GM21390 (cell line): ENCODE measurements around the gene PITPNC1.
"Not testable (repeated sequence)": the region's sequence is repeated elsewhere in the genome, so short reads cannot be mapped to it uniquely, and the experiment has no call there.

ENCODE experiments used
- ATAC-seq: cut with Tn5 transposase; IDR thresholded peaks from one replicate; pipeline ENCODE4 v1.9.1; 2021; ENCODE audit not compliant: unreplicated experiment

The PITPNC1 gene

DNA sequence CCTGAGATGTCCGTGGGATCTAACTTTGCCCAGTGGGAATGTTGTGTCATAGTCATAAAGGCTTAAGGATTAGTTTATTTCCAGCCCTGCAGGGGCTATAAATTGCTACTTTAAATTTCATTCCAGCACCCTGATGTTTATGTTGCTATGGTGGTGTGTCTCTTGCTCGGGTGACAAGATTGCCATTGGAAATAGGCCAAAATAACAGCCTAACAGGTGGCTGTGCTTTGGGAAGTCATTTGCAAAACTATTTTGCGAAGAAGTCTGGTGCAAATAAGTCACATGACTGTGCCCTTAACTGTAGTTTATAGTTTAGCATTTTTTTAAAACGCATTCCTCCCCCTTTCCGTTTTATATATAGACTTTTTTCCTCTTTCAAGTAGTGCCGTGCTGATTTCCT, 23.1 kb downstream of the PITPNC1 start:
- no peak for ATAC-seq

DNA sequence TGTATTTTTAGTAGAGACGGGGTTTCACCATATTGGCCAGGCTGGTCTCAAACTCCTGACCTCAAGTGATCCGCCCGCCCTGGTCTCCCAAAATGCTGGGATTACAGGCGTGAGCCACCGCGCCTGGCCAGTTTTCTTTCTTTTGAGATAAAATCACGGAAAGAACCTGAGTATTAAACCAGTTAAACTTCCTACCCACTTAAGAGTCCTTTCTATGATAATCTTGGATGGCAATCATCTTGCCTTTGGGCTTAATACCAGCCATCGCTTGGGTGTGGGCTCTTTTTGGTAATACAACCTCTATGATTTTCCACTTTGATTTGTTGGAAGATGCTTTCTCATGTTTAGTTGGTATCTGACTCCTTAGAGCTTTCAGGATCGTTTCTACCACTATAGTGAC, 24.0 kb downstream of the PITPNC1 start:
- no peak for ATAC-seq

DNA sequence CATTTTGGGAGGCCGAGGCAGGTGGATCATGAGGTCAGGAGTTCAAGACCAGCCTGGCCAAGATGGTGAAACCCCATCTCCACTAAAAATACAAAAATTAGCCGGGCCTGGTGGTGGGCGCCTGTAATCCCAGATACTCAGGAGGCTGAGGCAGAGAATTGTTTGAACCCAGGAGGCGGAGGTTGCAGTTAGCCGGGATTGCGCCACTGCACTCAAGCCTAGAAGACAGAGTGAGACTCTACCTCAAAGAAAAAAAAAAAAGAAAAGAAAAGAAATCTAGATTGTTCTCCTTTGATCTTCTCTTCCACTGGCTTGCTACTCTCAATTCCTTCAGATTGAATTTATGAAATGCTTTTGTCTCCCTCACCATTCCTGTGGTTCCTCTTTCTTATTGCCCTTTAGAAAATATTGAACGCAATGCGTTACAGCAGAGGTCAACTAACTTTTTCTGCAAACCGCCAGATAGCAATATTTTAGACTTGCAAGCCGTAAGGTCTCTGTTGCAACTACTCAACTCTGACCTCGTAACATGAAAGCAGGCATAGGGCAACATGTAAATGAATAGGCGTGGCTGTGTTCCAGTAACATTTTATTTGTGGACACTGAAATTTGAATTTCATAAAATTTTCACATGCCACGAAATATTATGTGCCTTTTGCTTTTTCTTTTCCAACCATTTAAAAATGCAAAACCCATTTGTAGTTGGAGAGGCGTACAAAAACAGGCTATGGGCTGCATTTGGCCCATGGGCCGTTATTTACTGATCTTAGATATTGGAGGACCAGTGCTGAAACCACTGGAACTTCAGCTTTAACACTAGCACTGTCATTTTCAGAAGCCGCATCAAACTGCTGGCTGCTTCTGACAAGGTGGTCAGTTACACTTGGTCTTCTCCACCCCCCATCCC, 24.8 kb downstream of the PITPNC1 start:
- no peak for ATAC-seq

DNA sequence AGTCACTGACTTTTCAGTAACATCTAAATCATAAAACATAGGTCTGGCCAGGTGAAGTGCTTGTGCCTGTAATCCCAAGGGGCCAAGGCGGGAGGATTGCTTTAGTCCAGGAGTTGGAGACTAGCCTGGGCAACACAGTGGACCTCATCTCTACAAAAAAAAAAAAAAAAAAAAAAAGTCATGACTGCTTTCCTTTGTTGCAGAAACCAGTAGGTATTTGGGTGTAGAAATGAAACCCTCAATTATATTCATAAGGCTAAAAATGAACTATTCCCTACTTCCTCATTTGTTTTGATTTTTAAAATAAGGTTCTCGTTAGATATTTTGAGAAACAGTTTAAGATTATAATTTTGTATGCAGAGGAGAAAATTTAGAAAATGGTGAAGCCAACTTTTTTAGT, 26.0 kb downstream of the PITPNC1 start:
- ATAC-seq: no peak

DNA sequence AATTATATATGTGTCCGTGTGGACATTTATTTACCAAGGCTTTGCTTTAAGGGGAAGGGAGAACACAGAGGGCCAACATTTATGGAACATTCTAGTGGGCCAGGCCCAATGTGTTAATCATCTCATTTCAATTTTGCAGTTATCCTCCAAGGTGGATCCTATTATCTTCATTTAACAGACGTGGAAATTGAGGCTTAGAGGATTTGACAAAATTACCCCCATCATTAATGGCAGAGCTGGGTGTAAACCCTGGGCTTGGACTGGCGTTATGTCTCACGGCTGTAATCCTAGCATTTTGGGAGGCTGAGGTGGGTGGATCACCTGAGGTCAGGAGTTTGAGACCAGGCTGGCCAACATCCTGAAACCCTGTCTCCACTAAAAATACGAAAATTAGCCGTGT, 26.4 kb downstream of the PITPNC1 start:
- ATAC-seq: no peak

DNA sequence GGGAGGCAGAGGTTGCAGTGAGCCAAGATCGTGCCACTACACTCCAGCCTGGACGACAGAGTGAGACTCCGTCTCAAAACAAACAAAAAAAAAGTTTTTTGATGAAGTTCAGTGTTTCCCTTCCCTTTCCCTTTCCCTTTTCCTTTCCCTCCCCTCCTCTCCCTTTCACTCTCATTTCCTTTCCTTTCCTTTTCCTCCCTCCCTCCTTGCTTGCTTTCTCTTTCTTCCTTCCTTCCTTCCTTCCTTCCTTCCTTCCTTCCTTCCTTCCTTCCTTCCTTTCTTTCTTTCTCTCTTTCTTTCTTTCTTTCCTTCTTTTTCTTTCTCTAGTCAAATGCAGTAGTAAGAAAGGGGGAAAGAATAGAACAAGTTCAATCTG, 31.4 kb downstream of the PITPNC1 start:
- not testable (repeated sequence) for ATAC-seq

DNA sequence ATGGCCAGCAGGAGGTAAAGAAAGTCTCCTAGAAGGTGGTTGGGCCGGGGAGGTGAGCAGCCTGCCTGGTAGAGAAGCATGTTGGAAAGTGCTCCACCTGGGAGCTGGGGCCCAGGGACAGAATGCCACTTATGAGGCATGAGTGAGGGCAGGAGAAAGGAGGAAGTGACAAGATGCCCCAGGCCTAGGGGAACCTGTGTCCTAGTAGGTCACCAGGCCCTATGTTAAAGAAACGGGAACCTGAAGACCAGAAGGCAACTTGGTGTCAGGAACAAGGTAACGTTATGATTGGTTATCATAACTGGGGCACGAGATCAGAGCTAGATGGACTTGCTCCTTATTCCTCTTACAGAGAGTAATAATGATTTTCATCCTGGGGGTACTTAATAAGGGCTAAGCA, 34.3 kb downstream of the PITPNC1 start:
- ATAC-seq: no peak

DNA sequence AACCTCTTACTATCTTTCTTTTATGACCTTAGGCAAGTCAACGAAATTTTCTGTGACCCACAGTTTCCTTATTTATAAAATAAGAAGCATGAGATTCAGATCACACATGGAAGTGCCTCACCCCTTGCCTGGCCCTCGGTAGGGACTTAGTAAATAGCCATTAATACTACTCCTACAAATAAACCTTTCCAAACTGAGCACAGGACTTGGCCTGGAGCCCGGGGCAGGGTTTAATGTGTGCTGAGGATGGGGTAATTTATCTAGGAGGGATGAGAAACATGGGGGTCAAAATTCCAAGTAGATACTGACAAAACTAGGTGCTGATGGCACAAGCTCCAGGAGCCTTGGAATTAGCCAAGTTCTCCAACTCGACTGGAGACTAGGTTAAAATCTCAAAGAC, 35.0 kb downstream of the PITPNC1 start:
- no peak for ATAC-seq

DNA sequence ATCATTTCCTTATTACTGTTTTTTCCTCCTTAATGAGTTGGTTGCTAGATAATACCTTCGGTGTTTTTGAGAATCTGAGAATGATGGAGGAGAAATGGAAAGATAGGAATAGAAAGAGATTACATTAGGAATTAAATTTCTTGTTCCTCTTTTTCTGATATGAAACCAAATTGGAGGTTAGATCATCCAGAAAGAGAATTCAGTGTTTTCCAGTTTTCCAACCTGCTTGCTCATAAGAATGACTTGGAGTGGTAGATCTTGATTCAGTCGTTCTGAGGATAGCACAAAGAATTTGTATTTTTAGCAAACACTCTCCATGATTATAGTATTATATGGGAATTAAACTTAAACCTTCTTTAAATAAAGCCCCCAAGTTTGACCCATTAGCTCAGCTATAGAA, 35.9 kb downstream of the PITPNC1 start:
- no peak for ATAC-seq

DNA sequence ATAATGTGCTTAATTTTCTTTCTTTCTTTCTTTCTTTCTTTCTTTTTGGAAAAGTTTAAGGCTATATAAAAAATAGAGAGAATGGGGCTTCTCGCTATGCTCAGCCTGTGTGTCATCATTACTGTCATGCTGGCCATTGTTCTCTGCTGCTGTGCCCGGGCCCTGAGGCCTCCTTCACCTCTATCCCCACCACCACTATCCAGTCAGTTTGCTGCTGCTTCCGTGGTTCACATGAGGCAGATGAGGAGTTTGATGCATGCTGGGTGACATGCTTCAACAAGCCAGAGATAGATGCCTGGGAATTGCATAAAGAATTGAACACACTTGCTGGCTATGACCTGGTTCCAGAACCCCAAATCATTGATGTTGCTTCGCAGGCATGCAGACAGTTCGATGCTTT, 36.3 kb downstream of the PITPNC1 start:
- no peak for ATAC-seq

DNA sequence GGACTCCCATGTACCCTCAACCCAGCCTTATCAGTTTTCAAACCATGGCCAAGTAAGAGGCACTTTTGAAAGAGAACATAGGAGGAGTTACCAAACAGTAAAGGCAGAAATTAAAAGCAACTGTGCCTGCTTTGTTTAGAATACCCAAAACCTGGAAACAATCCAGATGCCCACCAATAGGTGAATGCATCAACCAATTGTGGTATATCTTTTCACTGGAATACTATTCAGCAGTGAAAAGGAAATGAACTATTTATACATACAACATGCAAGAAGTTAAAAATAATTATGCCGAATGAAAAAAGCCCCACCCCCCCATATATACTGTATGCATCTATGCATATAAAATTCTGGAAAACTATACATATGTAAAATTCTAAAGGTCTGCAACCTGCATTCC, 37.0 kb downstream of the PITPNC1 start:
- no peak for ATAC-seq

DNA sequence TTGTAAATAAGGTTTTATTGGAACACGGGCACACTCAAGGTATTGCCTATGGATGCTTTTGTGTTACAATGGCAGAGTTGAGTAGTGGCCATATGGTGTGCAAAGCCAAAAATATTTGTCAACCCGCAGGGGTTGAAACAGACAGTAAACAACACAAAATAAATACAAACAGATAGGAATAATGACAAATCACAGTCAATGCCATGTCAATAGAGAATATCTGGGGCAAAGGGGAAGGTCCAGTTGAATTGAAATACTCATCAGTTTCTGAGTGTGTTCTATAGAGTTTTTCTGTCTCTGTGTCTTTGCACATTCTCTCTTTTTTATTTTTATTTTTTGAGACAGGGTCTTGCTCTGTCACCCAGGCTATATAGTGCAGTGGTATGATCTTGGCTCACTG, 37.5 kb downstream of the PITPNC1 start:
- no peak for ATAC-seq

DNA sequence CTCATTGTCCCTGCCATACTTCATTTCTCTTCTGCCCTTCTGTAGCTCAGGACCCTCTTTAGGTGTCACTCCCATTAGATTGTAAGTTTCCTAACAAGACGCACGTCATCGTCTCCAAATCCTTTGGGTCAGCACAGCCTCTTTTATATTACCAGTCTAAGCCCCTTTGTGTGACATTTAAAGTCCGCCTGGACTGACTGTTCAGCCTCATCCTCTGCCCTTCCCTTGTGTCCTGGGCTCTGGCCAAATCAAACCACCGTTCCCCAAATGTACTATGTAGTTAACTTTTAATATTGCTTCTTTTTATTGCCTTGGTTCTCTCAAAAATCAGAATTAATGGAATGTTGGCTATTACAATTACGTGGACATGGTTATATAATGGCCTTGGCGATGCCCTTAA, 38.2 kb downstream of the PITPNC1 start:
- ATAC-seq: no peak

DNA sequence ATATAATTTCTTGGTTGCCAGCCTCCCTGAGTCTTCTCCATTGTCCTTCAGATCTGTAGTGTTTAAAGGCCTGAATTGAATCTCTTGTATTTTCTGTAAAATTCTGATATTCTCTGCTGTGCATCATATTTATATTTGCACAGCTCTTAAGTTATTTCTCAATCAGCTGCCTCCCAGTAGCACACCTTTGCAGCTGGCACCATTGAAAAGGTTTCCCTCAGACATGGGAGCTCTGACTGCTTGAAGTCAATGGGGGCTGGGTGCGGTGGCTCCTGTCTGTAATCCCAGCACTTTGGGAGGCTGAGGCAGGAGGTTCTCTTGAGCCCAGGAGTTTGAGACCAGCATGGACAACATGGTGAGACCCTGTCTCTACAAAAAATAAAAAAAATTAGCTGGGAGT, 40.4 kb downstream of the PITPNC1 start:
- no peak for ATAC-seq

DNA sequence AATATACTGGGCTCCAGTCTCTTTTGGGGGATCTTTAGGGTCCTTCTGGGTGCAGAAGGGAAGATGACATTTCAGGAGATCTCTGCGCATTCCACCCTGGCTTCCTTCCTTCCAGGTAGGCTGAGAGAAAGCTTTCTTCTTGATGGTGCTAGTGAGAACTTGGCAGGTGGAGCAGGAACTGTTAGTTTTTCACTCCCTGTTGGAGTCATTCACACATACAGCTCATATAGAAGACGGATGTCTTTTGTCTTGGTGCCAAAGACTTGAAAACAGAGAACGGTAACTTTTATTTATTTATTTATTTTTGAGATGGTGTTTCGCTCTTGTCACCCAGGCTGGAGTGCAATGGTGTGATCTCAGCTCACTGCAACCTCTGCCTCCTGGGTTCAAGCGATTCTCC, 43.9 kb downstream of the PITPNC1 start:
- ATAC-seq: no peak

DNA sequence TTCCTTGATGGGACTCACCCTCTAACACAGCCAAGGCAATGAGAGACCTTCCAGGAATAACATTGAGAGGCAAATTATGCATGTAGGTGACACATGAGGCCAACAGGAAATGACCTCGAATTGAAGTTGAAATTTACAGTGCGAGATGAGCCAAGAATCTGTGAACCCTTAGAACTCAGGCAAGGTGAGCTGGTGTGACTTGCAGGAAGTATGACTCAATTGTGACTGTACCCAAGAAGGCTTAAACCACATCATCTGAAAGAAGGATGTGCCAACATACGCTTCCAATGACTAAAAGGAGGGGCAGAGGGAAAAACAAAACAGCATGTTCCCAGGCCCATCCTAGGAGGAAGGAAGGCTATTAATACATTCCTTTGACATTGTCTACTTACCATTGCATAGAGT, 44.8 kb downstream of the PITPNC1 start:
- no peak for ATAC-seq

DNA sequence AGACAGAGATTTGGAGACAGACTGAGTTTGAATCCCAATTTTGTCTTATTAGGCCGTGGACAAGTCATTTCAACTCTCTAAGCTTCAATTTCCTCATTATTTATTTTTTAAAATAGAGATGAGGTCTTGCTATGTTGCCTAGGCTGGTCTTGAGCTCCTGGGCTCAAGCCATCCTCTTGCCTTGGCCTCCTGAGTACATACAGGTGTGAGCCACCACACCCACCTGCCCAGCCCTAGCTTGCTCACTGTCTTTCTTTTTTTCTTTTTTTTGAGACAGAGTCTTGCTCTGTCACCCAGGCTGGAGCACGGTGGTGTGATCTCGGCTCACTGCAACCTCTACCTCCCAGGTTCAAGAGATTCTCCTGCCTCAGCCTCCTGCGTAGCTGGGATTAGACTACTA, 45.2 kb downstream of the PITPNC1 start:
- ATAC-seq: not testable (repeated sequence)

DNA sequence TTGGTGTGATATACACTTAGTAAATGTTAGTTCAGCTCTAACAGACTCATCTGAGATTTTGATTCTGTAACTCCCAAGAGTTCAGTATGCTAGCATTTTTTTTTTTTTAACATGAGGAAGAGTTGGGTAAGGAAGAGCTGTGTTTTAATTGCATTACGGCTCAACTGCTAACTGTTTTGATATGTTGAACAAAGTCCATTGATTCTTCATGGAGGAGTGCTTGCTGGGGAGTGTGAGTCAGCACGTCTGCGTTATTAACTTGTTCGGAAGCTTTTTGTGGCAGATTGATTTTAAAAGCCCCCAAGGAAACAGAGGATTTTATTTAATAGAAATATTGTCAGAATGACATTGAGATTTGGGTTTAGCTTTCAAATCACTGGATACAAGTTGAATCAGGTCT, 45.8 kb downstream of the PITPNC1 start:
- ATAC-seq: no peak

DNA sequence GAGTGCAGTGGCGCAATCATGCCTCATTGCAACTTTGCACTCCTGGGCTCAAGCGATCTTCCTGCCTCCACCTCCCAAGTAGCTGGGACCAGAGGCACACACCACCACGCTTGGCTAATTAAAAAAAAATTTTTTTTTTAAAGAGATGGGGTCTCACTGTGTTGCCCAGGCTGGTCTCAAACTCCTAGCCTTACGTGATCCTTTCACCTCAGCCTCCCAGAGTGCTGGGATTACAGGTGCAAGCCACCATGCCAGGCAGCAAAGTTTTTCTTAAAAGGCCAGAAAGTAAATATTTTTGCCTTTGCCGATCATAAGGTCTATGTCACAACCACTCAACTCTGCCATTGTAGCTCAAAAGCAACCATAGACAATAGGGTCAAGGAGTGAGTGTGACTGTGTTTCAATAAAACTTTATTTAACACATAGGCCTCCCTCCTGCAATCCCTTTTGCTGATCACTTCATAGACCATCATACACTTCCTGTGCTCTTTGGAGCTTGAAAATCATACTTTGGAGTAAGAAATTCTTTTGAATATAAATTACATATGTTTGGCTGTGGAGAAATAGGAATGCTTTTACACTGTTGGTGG, 48.6 kb downstream of the PITPNC1 start:
- ATAC-seq: no peak

DNA sequence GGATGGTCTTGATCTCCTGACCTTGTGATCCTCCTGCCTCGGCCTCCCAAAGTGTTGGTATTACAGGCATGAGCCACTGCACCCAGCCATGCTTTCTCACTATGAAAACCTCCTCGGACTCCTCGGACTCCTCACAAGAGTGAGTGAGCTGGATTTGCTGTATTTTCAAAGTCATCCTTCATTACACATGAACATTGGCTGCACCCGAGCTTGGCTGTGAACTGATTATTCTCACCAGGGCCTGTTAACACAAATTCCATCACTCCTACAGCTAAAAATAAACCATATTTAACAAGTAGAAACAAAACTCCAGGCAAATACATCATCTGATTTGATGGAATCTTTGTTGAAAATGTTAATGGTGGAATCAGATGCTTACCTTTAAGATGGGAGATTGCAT, 50.3 kb downstream of the PITPNC1 start:
- no peak for ATAC-seq

DNA sequence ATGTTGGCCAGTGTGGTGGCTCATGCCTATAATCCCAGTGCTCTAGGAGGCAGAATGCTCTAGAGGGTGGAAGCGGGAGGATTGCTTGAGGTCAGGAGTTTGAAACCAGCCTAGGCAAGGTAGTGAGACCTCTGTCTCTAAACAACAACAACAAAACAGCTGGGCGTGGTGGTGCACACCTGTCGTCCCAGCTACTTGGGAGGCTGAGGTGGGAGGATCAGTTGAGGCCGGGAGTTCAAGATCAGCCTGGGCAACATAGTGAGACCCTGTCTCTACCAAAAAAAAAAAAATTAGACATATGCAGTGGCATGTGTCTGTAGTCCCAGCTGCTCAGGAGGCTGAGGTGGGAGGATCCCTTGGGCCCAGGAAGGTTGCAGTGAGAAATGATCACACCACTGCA, 53.4 kb downstream of the PITPNC1 start:
- not testable (repeated sequence) for ATAC-seq

DNA sequence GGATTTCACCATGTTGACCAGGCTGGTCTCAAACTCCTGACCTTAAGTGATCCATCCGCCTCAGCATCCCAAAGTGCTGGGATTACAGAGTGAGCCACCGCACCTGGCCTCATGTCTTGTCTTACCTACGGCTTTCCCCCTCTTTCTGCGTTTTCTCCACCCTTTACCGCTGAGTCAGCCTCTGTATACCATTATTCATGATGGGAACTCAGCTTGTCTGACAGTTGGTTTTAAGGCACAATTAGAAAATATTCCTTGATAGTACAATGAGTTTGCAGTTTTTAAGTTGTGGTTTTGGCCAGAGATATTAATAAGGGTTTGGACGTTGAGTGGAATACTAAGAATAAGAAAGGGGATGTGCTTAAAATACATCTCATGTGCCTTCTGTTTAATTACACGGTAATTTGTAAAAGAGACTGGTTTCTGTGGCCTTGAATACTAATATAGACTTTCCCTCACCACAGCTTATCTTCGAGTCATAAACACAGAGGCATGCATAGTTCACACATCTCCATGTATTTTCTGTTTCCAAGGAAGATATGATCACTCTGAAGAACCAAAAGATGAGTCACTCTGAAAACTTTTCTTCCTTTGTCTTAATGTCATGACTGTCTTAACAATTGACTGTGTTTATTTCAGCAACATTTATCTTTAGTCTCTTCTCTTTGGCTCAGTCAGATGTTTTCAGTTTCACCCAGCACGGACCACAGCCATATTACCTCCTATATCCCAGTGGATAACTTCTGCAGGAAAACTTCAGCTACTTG, 54.4 kb downstream of the PITPNC1 start:
- ATAC-seq: no peak
